Gastroesophageal sphincter (tissue), 3 donors: ENCODE data around the gene KAZALD1.

Experiments
- EP300 ChIP-seq: sonication (generic); formaldehyde crosslinking; IDR thresholded peaks from one replicate; pipeline ENCODE4 v1.6.1; 2017; ENCODE audit warnings: antibody characterized with exemption, mild to moderate bottlenecking
- TF ChIP-seq, protein P1 (sequence below), 4 experiments: fragments of 200-600 bp in 2 of 4; fragments of 450-650 bp in 2 of 4; sonication (generic) in 1 of 4; IDR thresholded peaks; one replicate each; pipeline ENCODE4 v1.5.1; 2017 to 2019; ENCODE audit warnings: antibody characterized with exemption in 4 of 4, mild to moderate bottlenecking in 2 of 4, moderate library complexity in 2 of 4

DNA sequence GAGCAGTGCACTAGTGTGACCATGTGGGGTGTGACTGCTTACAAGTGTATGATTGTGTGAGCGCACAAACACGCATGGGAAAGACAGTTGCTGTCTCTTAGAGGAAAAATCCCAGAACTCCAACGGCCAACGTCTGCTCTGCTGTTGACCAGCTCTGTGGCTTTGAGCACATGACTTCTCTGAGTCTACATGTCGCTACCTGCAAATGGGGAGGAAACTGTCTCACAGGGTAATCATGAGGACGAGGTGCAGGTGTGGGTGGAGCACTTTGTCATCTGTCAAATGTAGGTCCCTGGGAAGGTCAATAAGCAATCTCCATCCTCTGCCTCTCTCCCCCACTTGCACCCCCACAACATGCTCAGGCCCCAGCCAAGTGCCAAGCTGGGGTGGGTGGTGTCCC, 38.1 kb downstream of the KAZALD1 start:
- TF ChIP-seq, protein P1, sequence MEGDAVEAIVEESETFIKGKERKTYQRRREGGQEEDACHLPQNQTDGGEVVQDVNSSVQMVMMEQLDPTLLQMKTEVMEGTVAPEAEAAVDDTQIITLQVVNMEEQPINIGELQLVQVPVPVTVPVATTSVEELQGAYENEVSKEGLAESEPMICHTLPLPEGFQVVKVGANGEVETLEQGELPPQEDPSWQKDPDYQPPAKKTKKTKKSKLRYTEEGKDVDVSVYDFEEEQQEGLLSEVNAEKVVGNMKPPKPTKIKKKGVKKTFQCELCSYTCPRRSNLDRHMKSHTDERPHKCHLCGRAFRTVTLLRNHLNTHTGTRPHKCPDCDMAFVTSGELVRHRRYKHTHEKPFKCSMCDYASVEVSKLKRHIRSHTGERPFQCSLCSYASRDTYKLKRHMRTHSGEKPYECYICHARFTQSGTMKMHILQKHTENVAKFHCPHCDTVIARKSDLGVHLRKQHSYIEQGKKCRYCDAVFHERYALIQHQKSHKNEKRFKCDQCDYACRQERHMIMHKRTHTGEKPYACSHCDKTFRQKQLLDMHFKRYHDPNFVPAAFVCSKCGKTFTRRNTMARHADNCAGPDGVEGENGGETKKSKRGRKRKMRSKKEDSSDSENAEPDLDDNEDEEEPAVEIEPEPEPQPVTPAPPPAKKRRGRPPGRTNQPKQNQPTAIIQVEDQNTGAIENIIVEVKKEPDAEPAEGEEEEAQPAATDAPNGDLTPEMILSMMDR (IDR thresholded peaks at IDR 0.05): no peak
- no peak for TF ChIP-seq EP300
